Stimulated activated CD4-positive, alpha-beta T cell treated with anti-CD3 and anti-CD28 coated beads, Interleukin-4, amount 100 ng/mL, for 4 hours (primary cell): ENCODE results near the gene TMEM273.

Experiments used
- DNase-seq, 2 experiments: peaks; one replicate each; pipeline ENCODE4 v3.0.0-alpha.2; 2020

Gene TMEM273

DNA sequence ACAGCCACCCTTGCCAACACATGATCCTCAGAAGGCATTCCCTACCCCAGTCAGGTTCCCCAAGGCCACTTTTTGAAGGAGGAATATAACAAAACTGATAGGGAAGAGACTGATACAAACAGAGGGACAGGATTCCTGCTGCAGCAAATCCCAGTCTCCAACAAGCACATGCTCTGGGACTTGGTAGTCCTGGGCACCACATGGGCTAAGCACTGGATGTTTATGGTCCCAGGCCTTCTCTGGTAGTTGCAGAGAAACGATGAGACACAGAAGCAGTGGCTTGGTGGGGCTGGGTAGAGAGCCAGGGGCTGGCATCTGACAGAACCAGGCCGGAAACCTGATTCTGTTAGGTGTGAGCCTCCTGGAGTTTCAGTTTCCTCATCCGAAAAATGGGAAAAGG is 76.1 kb downstream of the TMEM273 start:
- no peak for DNase-seq

- DNase-seq: no peak
These were observed 76.9 kb downstream of the TMEM273 start for GRCh38 chr10:49111320-49111698.

- no peak for DNase-seq
These were observed 77.4 kb downstream of the TMEM273 start for GRCh38 chr10:49110684-49111319.

DNA sequence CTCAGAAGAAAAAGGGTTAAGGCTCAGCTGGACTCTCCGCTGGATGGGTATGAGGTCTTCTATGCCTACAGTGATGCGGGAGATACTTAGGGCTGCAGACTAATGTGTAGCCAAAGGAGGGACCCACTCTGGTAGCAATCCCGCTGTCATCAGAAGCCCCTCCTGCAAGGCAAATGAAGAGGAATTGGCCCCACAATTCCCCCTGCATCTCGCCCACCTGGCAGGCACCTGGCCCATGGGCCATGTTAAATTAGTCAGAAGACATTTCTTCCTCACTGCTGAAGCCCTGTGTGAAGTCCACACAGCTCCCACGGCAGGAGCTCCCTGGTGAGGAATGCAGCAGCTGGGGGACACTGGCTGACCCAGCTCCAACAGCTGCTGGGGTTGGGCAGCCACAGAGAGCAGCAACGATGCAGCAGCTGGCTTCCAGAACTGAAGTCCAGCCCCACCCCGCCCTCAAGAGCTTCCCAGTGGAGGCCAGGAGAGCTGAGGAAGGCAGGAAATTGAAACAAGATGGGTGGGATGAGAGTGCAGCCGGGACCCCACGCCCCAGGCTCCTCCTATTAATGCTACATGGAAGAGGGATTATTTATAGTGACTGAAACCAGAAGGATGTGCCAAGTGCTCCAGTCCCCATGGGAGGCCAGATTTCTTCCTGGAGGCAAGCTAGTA is 78.4 kb downstream of the TMEM273 start:
- DNase-seq: no peak

DNA sequence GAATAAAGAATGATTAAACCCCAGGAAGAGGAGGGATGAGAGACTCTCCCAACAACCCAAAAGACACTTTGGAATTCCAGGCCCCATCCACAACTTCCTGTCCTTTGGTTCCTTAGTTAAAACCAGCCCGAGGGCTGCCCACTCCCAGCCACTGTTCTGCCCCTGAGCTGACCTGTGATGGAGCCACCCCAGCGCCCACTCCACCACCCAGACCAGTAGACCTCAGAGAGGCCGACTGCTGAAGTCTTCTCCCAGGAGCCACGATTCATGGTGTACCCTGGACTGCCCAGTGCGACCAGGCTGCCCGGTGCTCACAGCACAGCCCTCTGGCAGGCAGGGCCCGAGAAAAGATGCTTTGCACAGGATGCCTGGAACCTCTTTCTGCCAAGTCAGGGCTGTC is 79.5 kb downstream of the TMEM273 start:
- DNase-seq: no peak

DNA sequence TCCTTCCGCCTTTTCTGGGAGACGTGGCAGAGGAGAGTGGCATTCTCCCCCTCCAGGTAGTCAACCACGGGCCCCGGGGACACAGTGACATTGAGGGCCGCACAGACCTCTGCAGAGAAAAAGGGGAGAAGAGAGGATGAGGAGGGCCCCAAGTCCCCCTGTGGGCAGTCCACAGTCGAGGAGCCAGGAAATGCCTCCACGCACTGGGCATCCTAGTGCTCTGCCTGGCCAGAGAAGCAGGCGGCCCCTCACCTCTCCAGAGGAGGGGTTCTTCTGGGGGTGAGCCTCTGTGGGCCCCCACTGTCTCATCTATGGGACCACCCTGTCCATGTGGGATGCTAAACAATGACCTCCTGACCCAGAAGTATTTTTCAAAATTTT is 80.3 kb downstream of the TMEM273 start:
- DNase-seq: no peak

- DNase-seq: no peak
These were observed 80.9 kb downstream of the TMEM273 start for GRCh38 chr10:49107111-49107886.

GRCh38 chr10:49106451-49106850 is 81.7 kb downstream of the TMEM273 start:
- DNase-seq: no peak

- DNase-seq: no peak
These were observed 83.1 kb downstream of the TMEM273 start for GRCh38 chr10:49105076-49105475.
